DOHH2 (cell line): ENCODE measurements around the gene MLLT10.
"Not testable (repeated sequence)": the region's sequence is repeated elsewhere in the genome, so short reads cannot be mapped to it uniquely, and the experiment has no call there.

Experiments used
- H3F3A ChIP-seq: fragments of 200-600 bp; sonication (generic), shearing (Covaris generic); 2 replicates; pipeline ENCODE4 v1.6.0; 2016; ENCODE audit warnings: antibody characterized with exemption, mild to moderate bottlenecking; ENCODE audit not compliant: control insufficient read depth, insufficient read depth
- H3K27ac ChIP-seq: fragments of 200-600 bp; sonication (generic); 2 replicates; pipeline ENCODE4 v1.5.1; 2014; ENCODE audit warnings: low read depth, mild to moderate bottlenecking, low read length, moderate library complexity
- H3K27me3 ChIP-seq: fragments of 200-600 bp; sonication (generic); 2 replicates; pipeline ENCODE4 v1.6.1; 2014; ENCODE audit warnings: mild to moderate bottlenecking, low read length, mixed read lengths; ENCODE audit not compliant: control insufficient read depth
- H3K36me3 ChIP-seq: fragments of 200-600 bp; sonication (generic); 2 replicates; pipeline ENCODE4 v1.6.1; 2014; ENCODE audit warnings: mild to moderate bottlenecking, low read length, moderate library complexity, mixed read lengths; ENCODE audit not compliant: control insufficient read depth
- H3K4me1 ChIP-seq: fragments of 200-600 bp; sonication (generic); 2 replicates; pipeline ENCODE4 v1.6.1; 2014; ENCODE audit warnings: mild to moderate bottlenecking, low read length, mixed read lengths; ENCODE audit not compliant: control insufficient read depth
- H3K4me2 ChIP-seq: fragments of 200-600 bp; sonication (generic); 2 replicates; pipeline ENCODE4 v1.6.0; 2014; ENCODE audit warnings: mild to moderate bottlenecking, low read length, moderate library complexity
- H3K4me3 ChIP-seq: fragments of 200-600 bp; sonication (generic); 2 replicates; pipeline ENCODE4 v1.5.1; 2014; ENCODE audit warnings: mild to moderate bottlenecking, low read length, mixed read lengths
- H3K79me2 ChIP-seq: fragments of 200-600 bp; sonication (generic); 2 replicates; pipeline ENCODE4 v1.6.1; 2014; ENCODE audit warnings: mild to moderate bottlenecking, low read length, mixed read lengths; ENCODE audit not compliant: control insufficient read depth
- H3K9me2 ChIP-seq: fragments of 200-600 bp; sonication (generic); replicated peaks from 2 replicates; pipeline ENCODE4 v1.6.1; 2014; ENCODE audit warnings: mild to moderate bottlenecking, low read length, mixed read lengths; ENCODE audit not compliant: control insufficient read depth
- H3K9me3 ChIP-seq: fragments of 200-600 bp; sonication (generic); 2 replicates; pipeline ENCODE4 v1.6.1; 2014; ENCODE audit warnings: antibody characterized with exemption, low read length, mixed read lengths; ENCODE audit not compliant: control insufficient read depth, insufficient read depth
- H4K20me1 ChIP-seq: fragments of 200-600 bp; sonication (generic); 2 replicates; pipeline ENCODE4 v1.6.0; 2014; ENCODE audit warnings: low read depth, mild to moderate bottlenecking, antibody characterized with exemption, low read length, moderate library complexity; ENCODE audit not compliant: control insufficient read depth, insufficient read depth
- EZH2phosphoT487 ChIP-seq: fragments of 200-600 bp; sonication (generic); IDR thresholded peaks from 2 replicates; pipeline ENCODE4 v1.6.1; 2017; ENCODE audit warnings: borderline replicate concordance, mild to moderate bottlenecking, antibody characterized with exemption, low read length, moderate library complexity, mixed read lengths
- TF ChIP-seq, protein P1 (sequence below): fragments of 200-600 bp; sonication (generic); IDR thresholded peaks from one replicate; pipeline ENCODE4 v1.5.1; 2014; ENCODE audit warnings: antibody characterized with exemption, mild to moderate bottlenecking, low read depth, low read length; ENCODE audit not compliant: poor library complexity, severe bottlenecking

MLLT10 gene

DNA sequence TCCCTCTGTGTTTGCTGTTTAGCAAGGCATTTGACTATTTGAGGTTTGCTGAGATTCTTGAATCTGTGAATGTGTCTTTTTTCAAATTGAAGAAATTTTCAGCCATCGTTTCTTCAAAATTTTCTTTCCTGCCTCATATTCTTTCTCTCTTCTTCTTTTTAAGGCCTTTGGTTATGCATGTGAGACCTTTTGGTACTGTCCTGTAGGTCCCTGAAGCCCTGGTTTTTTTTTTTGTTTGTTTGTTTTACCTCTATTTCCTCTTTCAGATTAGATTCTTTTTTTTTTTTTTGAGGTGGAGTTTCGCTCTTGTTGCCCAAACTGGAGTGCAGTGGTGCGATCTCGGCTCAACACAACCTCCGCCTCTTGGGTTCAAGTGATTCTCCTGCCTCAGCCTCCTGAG lies 45.3 kb downstream of the MLLT10 start:
- Histone ChIP-seq H3K27ac (no peak overlapping the region), H4K20me1 (no peaks in the 10 kb centered on the region), H3K4me2 (0 out of 2 replicates have a peak overlapping the region, but pooled peaks have one; percentile 10), H3K4me3 (no peak overlapping the region), H3K9me3 (no peaks in the 10 kb centered on the region), H3K4me1 (peaks cover 34% of the 10 kb centered on the region), H3K27me3 (no peaks in the 10 kb centered on the region), H3K79me2 (peaks cover 96% of the 10 kb centered on the region), H3F3A (no peaks in the 10 kb centered on the region; the same call in 1 of the 2 replicates), H3K9me2 (no peaks in the 10 kb centered on the region), H3K36me3 (peaks cover 4% of the 10 kb centered on the region)
- TF ChIP-seq EZH2phosphoT487, result no peak
- TF ChIP-seq, protein P1, sequence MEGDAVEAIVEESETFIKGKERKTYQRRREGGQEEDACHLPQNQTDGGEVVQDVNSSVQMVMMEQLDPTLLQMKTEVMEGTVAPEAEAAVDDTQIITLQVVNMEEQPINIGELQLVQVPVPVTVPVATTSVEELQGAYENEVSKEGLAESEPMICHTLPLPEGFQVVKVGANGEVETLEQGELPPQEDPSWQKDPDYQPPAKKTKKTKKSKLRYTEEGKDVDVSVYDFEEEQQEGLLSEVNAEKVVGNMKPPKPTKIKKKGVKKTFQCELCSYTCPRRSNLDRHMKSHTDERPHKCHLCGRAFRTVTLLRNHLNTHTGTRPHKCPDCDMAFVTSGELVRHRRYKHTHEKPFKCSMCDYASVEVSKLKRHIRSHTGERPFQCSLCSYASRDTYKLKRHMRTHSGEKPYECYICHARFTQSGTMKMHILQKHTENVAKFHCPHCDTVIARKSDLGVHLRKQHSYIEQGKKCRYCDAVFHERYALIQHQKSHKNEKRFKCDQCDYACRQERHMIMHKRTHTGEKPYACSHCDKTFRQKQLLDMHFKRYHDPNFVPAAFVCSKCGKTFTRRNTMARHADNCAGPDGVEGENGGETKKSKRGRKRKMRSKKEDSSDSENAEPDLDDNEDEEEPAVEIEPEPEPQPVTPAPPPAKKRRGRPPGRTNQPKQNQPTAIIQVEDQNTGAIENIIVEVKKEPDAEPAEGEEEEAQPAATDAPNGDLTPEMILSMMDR, result no peak

GRCh38 chr10:21581421-21581834 lies 47.4 kb downstream of the MLLT10 start:
- not testable (repeated sequence) for H3K9me2 ChIP-seq, H4K20me1 ChIP-seq, H3K9me3 ChIP-seq, H3F3A ChIP-seq, H3K27me3 ChIP-seq
- H3K27ac ChIP-seq, result peak overlapping the region; percentile 31
- H3K79me2 ChIP-seq, result peaks cover 87% of the 10 kb centered on the region
- peak overlapping the region; percentile 42 for H3K4me2 ChIP-seq
- H3K4me1 ChIP-seq, result peaks cover 34% of the 10 kb centered on the region
- peak overlapping the region; percentile 6; the same call in 1 of the 2 replicates for H3K4me3 ChIP-seq
- H3K36me3 ChIP-seq, result peaks cover 16% of the 10 kb centered on the region

GRCh38 chr10:21584834-21585530 lies 51.0 kb downstream of the MLLT10 start:
- Histone ChIP-seq H3K27ac (no peak overlapping the region), H3K4me3 (no peak overlapping the region), H3K36me3 (peaks cover 36% of the 10 kb centered on the region), H3K9me2 (no peaks in the 10 kb centered on the region), H3K9me3 (no peaks in the 10 kb centered on the region), H3K4me1 (peaks cover 19% of the 10 kb centered on the region), H3K4me2 (no peak overlapping the region), H3F3A (no peaks in the 10 kb centered on the region; the same call in 1 of the 2 replicates), H4K20me1 (no peaks in the 10 kb centered on the region), H3K27me3 (no peaks in the 10 kb centered on the region), H3K79me2 (peaks cover 75% of the 10 kb centered on the region)
- TF ChIP-seq, protein P1, result no peak
- no peak for TF ChIP-seq EZH2phosphoT487

DNA sequence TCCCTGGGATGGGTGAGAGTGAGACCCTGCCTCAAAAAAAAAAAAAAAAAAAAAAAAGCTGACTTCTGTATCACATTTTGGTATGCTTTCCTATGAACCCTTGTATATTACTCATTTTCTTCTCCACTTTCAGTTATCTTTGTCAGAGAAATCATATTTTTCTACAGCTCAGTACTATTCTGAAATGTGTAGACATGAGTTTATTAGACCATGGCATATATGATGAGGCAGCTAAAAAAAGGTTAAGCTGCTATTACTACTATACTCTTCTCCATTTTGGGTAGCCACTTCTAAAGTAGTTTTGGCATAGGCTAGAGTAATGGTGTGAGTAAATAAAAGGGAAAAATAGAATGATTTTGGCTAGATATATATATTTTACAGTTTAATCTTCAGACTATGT lies 53.4 kb downstream of the MLLT10 start:
- Histone ChIP-seq H3K4me3 (no peak overlapping the region), H3K36me3 (peaks cover 38% of the 10 kb centered on the region), H3F3A (no peaks in the 10 kb centered on the region; the same call in 1 of the 2 replicates), H3K79me2 (peaks cover 73% of the 10 kb centered on the region), H3K9me3 (no peaks in the 10 kb centered on the region), H3K27me3 (no peaks in the 10 kb centered on the region), H3K4me1 (no peaks in the 10 kb centered on the region), H4K20me1 (no peaks in the 10 kb centered on the region), H3K27ac (no peak overlapping the region), H3K9me2 (no peaks in the 10 kb centered on the region), H3K4me2 (no peak overlapping the region)
- TF ChIP-seq, protein P1, result no peak
- TF ChIP-seq EZH2phosphoT487, result no peak

DNA sequence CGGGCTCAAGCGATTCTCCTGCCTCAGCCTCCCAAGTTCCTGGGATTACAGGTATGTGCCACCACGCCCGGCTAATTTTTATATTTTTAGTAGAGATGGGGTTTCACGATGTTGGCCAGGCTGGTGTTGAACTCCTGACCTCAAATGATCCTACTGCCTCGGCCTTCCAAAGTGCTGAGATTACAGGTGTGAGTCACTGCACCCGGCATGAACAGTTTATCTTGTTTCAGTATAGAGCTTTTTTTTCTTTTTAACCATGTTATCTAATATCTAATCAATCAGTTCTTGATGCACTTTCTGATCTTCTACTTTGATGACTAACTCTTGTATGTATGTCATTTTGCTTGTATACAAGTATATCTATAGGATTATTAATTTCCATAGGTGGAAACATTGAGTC lies 54.1 kb downstream of the MLLT10 start:
- not testable (repeated sequence) for H3K4me3 ChIP-seq, H3K9me2 ChIP-seq, H3K4me1 ChIP-seq, H3K4me2 ChIP-seq, H3K27me3 ChIP-seq, H3F3A ChIP-seq, H3K9me3 ChIP-seq, H4K20me1 ChIP-seq, H3K27ac ChIP-seq
- peaks cover 40% of the 10 kb centered on the region for H3K36me3 ChIP-seq
- peaks cover 72% of the 10 kb centered on the region for H3K79me2 ChIP-seq
